ENCODE measurements around the gene SYMPK.
"Not testable (repeated sequence)": the region's sequence is repeated elsewhere in the genome, so short reads cannot be mapped to it uniquely, and the experiment has no call there.

Gene SYMPK

GRCh38 chr19:45862564-45863334 lies at the start of gene SYMPK:
Gene SYMPK (minus strand): TSS chr19:45863147. CDS start chr19:45854495, 8,652 bp downstream.
- DNase-seq: peak; percentile 98

GRCh38 chr19:45911291-45911690 lies 48.3 kb upstream of the SYMPK start:
- DNase-seq: no peak

- no peak for DNase-seq
Measured at GRCh38 chr19:45908956-45909355, 46.0 kb upstream of the SYMPK start.

- no peak for DNase-seq
Measured at GRCh38 chr19:45906221-45906620, 43.3 kb upstream of the SYMPK start.

GRCh38 chr19:45905011-45905410 lies 42.1 kb upstream of the SYMPK start:
- no peak for DNase-seq

GRCh38 chr19:45902651-45903625 lies 40.0 kb upstream of the SYMPK start:
- peak; percentile 100 for DNase-seq

GRCh38 chr19:45901912-45902650 lies 39.1 kb upstream of the SYMPK start, which contains the start of gene MYPOP:
Gene MYPOP (minus strand): TSS chr19:45902613. CDS start chr19:45901773, 840 bp downstream.
- no peak for DNase-seq

GRCh38 chr19:45901432-45901911 lies 38.5 kb upstream of the SYMPK start:
- DNase-seq: peak; percentile 38

GRCh38 chr19:45900738-45901431 lies 37.9 kb upstream of the SYMPK start:
- no peak for DNase-seq

- DNase-seq: no peak
Measured at GRCh38 chr19:45899919-45900589, 37.1 kb upstream of the SYMPK start.

GRCh38 chr19:45899253-45899652 lies 36.3 kb upstream of the SYMPK start:
- no peak for DNase-seq

- DNase-seq: no peak
Measured at GRCh38 chr19:45897261-45897812, 34.4 kb upstream of the SYMPK start.

GRCh38 chr19:45895983-45896599 lies 33.1 kb upstream of the SYMPK start:
- DNase-seq: not testable (repeated sequence)

GRCh38 chr19:45895519-45895972 lies 32.6 kb upstream of the SYMPK start:
- DNase-seq: no peak

GRCh38 chr19:45890877-45891276 lies 27.9 kb upstream of the SYMPK start:
- DNase-seq: no peak

- DNase-seq: no peak
Measured at GRCh38 chr19:45889210-45889885, 26.4 kb upstream of the SYMPK start.

GRCh38 chr19:45887200-45887710 lies 24.3 kb upstream of the SYMPK start:
- DNase-seq: no peak

GRCh38 chr19:45886427-45887199 lies 23.7 kb upstream of the SYMPK start:
- DNase-seq: peak; percentile 84

All from activated CD4-positive, CD25-positive, alpha-beta regulatory T cell treated with anti-CD3 and anti-CD28 coated beads, Interleukin-2, amount 50 U/mL, for 72 hours (primary cell).